Skin of body (tissue), 3 donors: Measurements from ENCODE around the gene HPSE2. TPM values are rescaled to one million over a fixed set of nuclear protein-coding genes. Genes with fewer than 3 reads are reported as not detected.
A peak's percentile ranks its signal among the peaks of the same experiment; 100 is the strongest.

ENCODE experiments used
- DNase-seq: peaks from one replicate; lab custom pipeline; 2025; lab: John Stamatoyannopoulos, UW
- small RNA-seq: library from RNA; depleted of rRNA; stranded (forward); fragments of <200 nt; gene quantifications from one replicate; pipeline ENCODE3, GENCODE V24; 2014; ENCODE audit warnings: low replicate concordance
- total RNA-seq: library from RNA; depleted of rRNA; stranded (reverse); fragments of >200 nt; gene quantifications from one replicate; pipeline ENCODE4 v1.2.3, GENCODE V29; 2014

Gene HPSE2
- total RNA-seq, 1 donor from 2014 or later = 3.1 TPM

- no peak for DNase-seq
Measured at GRCh38 chr10:98416606-98417388, 818.9 kb downstream of the HPSE2 start.

GRCh38 chr10:98415731-98416119, 819.9 kb downstream of the HPSE2 start:
- DNase-seq = no peak

- DNase-seq = peak; percentile 89
Measured at GRCh38 chr10:98414932-98415730, 820.5 kb downstream of the HPSE2 start, which contains the start of gene PYROXD2. Gene PYROXD2, minus strand, starts transcription at chr10:98415182. Its CDS starts 47 bp downstream, at chr10:98415135.

GRCh38 chr10:98414578-98414931, 821.1 kb downstream of the HPSE2 start:
- no peak for DNase-seq

- DNase-seq = no peak
Measured at GRCh38 chr10:98411768-98412167, 823.9 kb downstream of the HPSE2 start.

- no peak for DNase-seq
Measured at GRCh38 chr10:98411166-98411565, 824.5 kb downstream of the HPSE2 start.

- DNase-seq = no peak
Measured at GRCh38 chr10:98410759-98411158, 824.9 kb downstream of the HPSE2 start.

GRCh38 chr10:98410135-98410743, 825.4 kb downstream of the HPSE2 start:
- DNase-seq = no peak

GRCh38 chr10:98408799-98409198, 826.9 kb downstream of the HPSE2 start:
- DNase-seq = no peak

GRCh38 chr10:98407744-98408241, 827.9 kb downstream of the HPSE2 start:
- DNase-seq = no peak

Small RNA genes within 50 kb of the gene (small RNA-seq; reads per million reads assigned to genes)
- not detected for gene MIR4685
- not detected for gene MIR6507

Other genes starting within 250 kb of the HPSE2 start
- 0.20 TPM for gene CNNM1, start 93.5 kb upstream of the HPSE2 start, total RNA-seq
- gene GOT1, start 194.8 kb upstream of the HPSE2 start, total RNA-seq = 15.2 TPM